GM12874 (cell line): ENCODE measurements around the gene TYW5.

Experiments
- CTCF ChIP-seq: IDR thresholded peaks from 2 replicates; pipeline ENCODE4 v1.5.1; 2011; ENCODE audit warnings: low read depth, mild to moderate bottlenecking, control low read depth, low read length, moderate library complexity; ENCODE audit not compliant: insufficient read depth

The TYW5 gene

DNA sequence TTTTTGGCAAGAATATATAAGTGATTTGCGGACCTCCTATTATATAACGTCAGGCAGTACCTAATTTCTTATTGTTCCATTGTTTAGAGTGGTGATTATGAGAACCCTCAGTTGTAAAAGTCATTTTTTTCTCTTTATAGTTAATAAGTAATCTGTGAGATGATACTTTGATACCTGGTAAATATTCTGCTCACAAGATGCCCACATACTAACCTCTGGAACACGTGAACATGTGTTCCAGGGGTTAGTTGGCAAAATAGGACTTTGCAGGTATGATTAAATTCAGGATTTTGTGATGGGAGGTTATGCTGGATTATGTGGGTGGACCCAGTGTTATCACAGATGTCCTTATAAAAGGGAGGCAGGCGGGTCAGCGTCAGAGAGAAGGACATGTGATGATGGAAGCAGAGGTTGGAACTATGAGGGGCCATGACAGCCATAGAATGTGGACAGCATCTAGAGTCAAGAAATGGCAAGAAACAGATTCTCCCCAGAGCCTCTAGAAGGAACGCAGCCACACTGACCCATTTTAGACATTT lies 16.9 kb upstream of the TYW5 start:
- no peak for TF ChIP-seq CTCF

- no peak for TF ChIP-seq CTCF
Measured at GRCh38 chr2:199968126-199968525, 12.8 kb upstream of the TYW5 start.

GRCh38 chr2:199966976-199967375 lies 11.7 kb upstream of the TYW5 start:
- no peak for TF ChIP-seq CTCF

DNA sequence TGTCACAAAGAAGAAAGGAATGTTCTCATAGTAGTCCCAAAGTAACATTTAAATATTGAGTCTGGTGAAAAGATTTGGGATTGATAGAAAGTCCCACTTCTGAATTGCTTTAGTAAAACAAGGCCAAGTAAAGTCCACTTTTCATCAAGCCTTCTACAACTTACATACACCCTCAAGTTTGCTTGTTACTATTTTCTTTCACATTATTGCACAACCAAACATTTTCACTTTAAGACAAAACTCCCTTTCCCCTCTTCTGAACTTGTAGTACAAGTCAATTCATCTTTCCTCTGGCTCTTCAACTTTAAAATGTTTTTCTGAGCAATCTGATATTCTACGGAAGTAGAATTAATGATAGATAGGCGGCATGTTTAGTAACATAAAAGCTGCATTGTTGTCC lies 11.1 kb upstream of the TYW5 start:
- TF ChIP-seq CTCF = no peak

GRCh38 chr2:199962203-199962602 lies 6.9 kb upstream of the TYW5 start:
- no peak for TF ChIP-seq CTCF

GRCh38 chr2:199958014-199958413 lies 2.7 kb upstream of the TYW5 start:
- no peak for TF ChIP-seq CTCF

- TF ChIP-seq CTCF = no peak
Measured at GRCh38 chr2:199956062-199956380, 730 bp upstream of the TYW5 start.

- TF ChIP-seq CTCF = no peak
Measured at GRCh38 chr2:199955007-199955338, 318 bp downstream of the TYW5 start.
